Spleen (tissue), 7 donors: Measurements from ENCODE around the gene KCNJ14.

Experiments used
- POLR2A ChIP-seq, 3 donors: fragments of 450-650 bp; IDR thresholded peaks; one replicate each; pipeline ENCODE4 v1.5.1; 2017; ENCODE audit warnings: antibody characterized with exemption in 3 of 3, mild to moderate bottlenecking in 1 of 3
- TF ChIP-seq, protein P1 (sequence below), 11 experiments: fragments of 200-600 bp in 7 of 11; fragments of 450-650 bp in 4 of 11; sonication (generic) in 4 of 11; IDR thresholded peaks in 8 of 11; conservative IDR thresholded peaks in 3 of 11; 1 replicate in 7 of 11; 2 replicates in 4 of 11; pipeline versions ENCODE4 v1.4.0 to v1.8.0; 2016 to 2021; ENCODE audit warnings: antibody characterized with exemption in 11 of 11, inconsistent platforms in 4 of 11, mild to moderate bottlenecking in 1 of 11
- donor health status: DM: no; HTN: no; CAD: no; lungs with moderate emphysema.
- donor health status: DM: no; HTN: no; CAD: no.
- donor health status: DM: no; HTN: no; CAD: no.

DNA sequence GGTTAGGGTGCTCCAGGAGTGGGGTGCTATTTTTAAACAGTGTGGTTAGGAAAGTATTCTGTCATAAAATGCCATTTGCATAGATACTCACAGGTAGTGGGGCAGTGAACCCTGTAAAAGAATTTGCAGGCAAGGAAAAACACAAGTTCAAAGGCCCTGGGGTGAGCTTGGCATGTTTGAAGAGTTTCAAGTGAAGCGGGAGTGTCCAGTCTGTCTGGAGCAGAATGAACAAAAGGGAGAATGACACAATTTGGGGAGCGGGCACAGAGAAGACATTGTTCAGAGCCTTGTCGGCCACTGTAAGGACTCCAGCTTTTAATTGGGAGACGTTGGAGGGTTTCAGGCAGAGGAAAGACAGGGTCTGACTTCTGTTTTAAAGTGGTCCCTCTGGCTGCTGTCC is 6.8 kb upstream of the KCNJ14 start:
- TF ChIP-seq, protein P1, sequence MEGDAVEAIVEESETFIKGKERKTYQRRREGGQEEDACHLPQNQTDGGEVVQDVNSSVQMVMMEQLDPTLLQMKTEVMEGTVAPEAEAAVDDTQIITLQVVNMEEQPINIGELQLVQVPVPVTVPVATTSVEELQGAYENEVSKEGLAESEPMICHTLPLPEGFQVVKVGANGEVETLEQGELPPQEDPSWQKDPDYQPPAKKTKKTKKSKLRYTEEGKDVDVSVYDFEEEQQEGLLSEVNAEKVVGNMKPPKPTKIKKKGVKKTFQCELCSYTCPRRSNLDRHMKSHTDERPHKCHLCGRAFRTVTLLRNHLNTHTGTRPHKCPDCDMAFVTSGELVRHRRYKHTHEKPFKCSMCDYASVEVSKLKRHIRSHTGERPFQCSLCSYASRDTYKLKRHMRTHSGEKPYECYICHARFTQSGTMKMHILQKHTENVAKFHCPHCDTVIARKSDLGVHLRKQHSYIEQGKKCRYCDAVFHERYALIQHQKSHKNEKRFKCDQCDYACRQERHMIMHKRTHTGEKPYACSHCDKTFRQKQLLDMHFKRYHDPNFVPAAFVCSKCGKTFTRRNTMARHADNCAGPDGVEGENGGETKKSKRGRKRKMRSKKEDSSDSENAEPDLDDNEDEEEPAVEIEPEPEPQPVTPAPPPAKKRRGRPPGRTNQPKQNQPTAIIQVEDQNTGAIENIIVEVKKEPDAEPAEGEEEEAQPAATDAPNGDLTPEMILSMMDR (IDR thresholded peaks at IDR 0.05 in 8 of 11, conservative IDR thresholded peaks at IDR 0.05 in 3 of 11): no peak
- TF ChIP-seq POLR2A (IDR thresholded peaks at IDR 0.05): no peak
